GM12864 (cell line): Measurements from ENCODE around the gene NDUFAF2.
A peak's percentile ranks its signal among the peaks of the same experiment; 100 is the strongest.

ENCODE experiments used
- DNase-seq: peaks from one replicate; pipeline ENCODE4 v3.0.0-alpha.2; 2011; ENCODE audit warnings: low read depth
- H3K4me3 ChIP-seq: 2 replicates; pipeline ENCODE4 v1.5.1; 2011; ENCODE audit warnings: mild to moderate bottlenecking, low read depth, low read length, control low read depth
- TF ChIP-seq, protein P1 (sequence below): IDR thresholded peaks from 2 replicates; pipeline ENCODE4 v1.5.1; 2011; ENCODE audit warnings: low read depth, mild to moderate bottlenecking, moderate library complexity, low read length, control low read depth, inconsistent platforms; ENCODE audit errors: missing control alignments

NDUFAF2 gene

DNA sequence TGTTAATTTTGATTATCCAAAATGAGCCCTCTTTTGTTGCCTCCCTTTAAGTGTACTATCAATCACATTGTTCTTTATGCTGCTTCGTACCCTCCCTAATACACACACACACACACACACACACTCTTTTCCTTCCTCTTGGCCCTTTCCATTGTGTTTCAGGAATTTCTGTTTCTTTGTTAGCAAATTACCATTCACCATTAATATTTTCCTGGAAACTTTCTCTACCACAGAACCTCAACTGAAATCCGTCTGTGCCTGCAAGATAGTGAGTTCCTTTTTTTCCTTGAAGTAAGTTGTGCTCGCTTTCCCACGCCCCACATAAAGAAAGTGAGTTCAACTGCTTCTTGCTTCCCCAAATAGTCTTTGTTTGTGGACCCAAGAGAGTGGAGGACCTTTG, 155.4 kb downstream of the NDUFAF2 start:
- TF ChIP-seq, protein P1, sequence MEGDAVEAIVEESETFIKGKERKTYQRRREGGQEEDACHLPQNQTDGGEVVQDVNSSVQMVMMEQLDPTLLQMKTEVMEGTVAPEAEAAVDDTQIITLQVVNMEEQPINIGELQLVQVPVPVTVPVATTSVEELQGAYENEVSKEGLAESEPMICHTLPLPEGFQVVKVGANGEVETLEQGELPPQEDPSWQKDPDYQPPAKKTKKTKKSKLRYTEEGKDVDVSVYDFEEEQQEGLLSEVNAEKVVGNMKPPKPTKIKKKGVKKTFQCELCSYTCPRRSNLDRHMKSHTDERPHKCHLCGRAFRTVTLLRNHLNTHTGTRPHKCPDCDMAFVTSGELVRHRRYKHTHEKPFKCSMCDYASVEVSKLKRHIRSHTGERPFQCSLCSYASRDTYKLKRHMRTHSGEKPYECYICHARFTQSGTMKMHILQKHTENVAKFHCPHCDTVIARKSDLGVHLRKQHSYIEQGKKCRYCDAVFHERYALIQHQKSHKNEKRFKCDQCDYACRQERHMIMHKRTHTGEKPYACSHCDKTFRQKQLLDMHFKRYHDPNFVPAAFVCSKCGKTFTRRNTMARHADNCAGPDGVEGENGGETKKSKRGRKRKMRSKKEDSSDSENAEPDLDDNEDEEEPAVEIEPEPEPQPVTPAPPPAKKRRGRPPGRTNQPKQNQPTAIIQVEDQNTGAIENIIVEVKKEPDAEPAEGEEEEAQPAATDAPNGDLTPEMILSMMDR: no peak
- no peak for DNase-seq

DNA sequence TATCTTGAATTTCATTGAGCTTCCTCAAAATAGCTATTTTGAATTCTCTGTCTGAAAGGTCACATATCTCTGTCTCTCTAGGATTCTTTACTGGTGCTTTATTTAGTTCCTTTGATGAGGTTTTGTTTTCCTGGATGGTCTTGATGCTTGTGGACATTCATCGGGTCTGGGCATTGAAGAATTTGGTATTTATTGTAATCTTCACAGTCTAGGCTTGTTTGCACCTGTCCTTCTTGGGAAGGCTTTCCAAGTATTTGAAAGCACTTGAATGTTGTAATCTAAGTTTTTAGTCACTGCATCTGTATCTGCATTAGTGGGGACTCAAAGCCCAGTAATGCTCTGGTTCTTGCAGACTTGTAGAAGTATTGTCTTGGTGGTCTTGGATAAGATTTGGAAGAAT, 169.4 kb downstream of the NDUFAF2 start:
- H3K4me3 ChIP-seq: no peak overlapping the region
- TF ChIP-seq, protein P1: no peak
- no peak for DNase-seq

More for the DNA sequence above, 155.4 kb downstream of the NDUFAF2 start:
- H3K4me3 ChIP-seq: no peak overlapping the region

- H3K4me3 ChIP-seq: no peak overlapping the region
- DNase-seq: peak; percentile 4
- TF ChIP-seq, protein P1: no peak
These were observed 171.0 kb downstream of the NDUFAF2 start for GRCh38 chr5:61115968-61116367.

DNA sequence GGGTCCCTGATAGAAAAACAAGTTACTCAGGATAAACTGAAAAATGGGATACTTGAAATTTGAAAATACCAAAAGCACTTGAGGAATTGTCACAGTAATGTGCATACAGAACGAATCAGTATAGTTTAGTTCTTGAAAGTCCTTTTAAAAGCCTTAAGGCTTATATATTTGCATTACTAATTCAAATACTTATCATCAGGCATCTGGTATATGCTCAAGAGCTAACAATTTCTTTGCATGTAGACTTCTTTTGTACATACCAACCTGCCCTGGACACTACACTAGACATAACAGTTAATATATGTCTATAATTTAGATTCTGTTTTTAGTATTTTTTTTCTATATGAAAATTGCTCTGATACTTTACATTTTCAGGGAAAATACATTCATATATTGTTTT, 174.1 kb downstream of the NDUFAF2 start:
- no peak overlapping the region for H3K4me3 ChIP-seq
- TF ChIP-seq, protein P1: no peak
- no peak for DNase-seq

DNA sequence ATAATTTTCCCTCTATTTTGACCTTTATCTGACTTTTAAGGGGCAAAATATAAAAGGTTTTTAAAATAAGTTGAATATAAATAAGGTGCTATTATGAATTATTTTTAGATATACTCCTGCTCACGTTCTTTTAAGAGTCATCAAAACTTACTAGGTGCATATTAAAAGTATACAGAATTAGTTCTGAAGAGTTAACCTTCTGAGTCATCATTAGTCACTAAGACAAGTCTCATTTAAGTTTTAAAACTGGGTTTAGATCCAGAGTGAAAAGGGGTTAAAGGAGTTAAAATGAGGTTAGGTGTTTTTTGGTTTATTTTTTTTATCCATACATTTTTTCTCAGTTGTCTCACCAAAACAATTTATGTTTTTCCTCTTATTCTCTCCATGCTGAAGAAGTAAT, 175.5 kb downstream of the NDUFAF2 start:
- H3K4me3 ChIP-seq: no peak overlapping the region
- no peak for DNase-seq
- TF ChIP-seq, protein P1: no peak

GRCh38 chr5:61123145-61123544, 178.1 kb downstream of the NDUFAF2 start:
- no peak overlapping the region for H3K4me3 ChIP-seq
- DNase-seq: no peak
- TF ChIP-seq, protein P1: no peak

DNA sequence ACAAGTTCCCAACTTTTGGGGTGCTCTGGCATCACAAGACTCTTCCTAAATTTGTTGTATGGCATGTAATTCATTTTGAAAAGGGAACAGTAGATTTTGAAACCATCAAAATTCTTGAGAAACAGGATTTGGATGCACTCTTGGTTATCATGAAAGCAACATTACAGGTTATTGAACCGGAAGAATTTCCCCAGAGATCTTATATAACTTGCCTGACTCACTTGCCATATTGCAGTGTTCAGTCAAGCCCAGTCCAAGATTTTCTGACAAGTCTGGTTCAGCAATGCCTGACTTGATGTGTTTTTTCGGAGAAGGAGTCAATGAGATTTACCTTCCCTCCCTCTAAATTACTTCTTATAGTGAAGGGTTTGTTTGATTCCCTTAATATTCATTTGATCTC, 185.3 kb downstream of the NDUFAF2 start:
- TF ChIP-seq, protein P1: no peak
- no peak for DNase-seq
- no peak overlapping the region for H3K4me3 ChIP-seq
